Left colon (tissue), 2 donors: Measurements from ENCODE around the gene CYB5R4. TPM values are rescaled to one million over a fixed set of nuclear protein-coding genes. Genes with fewer than 3 reads are reported as not detected.

Experiments
- ATAC-seq: fragments of 200-7000 bp; cut with Tn5 transposase; one replicate; pipeline ENCODE4 v1.9.1; 2020; ENCODE audit warnings: mild to moderate bottlenecking, moderate library complexity
- DNase-seq, 2 donors: peaks; one replicate each; pipeline ENCODE4 v3.0.0-alpha.2; 2020
- intact Hi-C, 2 donors: fragments of 100-400 bp; cut with DNase I in 1 of 2; cut with micrococcal nuclease in 1 of 2; formaldehyde crosslinking; loops; one replicate each; pipeline versions ENCODE4 v1.11.2 to v1.14.0; 2022; cut with DNase I, micrococcal nuclease
- long read RNA-seq: library from polyadenylated mRNA; unstranded; transcript quantifications from one replicate; pipeline ENCODE4 v2.0.0, GENCODE V29; 2021
- total RNA-seq, 2 donors: library from RNA; stranded (reverse); fragmentation: NEBNext Ultra II Directional; extraction: Animal tissue kit (Norgen Biotek cat#: 25700); gene quantifications; one replicate each; pipeline ENCODE4 v1.2.1, GENCODE V29; 2021
- donor health status: DM: no; HTN: no; CAD: no.
- donor health status: DM: yes; HTN: yes; CAD: no.

CYB5R4 gene, protein sequence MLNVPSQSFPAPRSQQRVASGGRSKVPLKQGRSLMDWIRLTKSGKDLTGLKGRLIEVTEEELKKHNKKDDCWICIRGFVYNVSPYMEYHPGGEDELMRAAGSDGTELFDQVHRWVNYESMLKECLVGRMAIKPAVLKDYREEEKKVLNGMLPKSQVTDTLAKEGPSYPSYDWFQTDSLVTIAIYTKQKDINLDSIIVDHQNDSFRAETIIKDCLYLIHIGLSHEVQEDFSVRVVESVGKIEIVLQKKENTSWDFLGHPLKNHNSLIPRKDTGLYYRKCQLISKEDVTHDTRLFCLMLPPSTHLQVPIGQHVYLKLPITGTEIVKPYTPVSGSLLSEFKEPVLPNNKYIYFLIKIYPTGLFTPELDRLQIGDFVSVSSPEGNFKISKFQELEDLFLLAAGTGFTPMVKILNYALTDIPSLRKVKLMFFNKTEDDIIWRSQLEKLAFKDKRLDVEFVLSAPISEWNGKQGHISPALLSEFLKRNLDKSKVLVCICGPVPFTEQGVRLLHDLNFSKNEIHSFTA
- total RNA-seq: 10 to 100 TPM; 30.5 to 31.9 TPM
- long read RNA-seq, full-length matches to known transcripts: 78 of 93 reads
- long read RNA-seq, partial matches to known transcripts: 5 of 93 reads
- long read RNA-seq, other reads (novel, unspliced or antisense): 10 of 93 reads

DNA sequence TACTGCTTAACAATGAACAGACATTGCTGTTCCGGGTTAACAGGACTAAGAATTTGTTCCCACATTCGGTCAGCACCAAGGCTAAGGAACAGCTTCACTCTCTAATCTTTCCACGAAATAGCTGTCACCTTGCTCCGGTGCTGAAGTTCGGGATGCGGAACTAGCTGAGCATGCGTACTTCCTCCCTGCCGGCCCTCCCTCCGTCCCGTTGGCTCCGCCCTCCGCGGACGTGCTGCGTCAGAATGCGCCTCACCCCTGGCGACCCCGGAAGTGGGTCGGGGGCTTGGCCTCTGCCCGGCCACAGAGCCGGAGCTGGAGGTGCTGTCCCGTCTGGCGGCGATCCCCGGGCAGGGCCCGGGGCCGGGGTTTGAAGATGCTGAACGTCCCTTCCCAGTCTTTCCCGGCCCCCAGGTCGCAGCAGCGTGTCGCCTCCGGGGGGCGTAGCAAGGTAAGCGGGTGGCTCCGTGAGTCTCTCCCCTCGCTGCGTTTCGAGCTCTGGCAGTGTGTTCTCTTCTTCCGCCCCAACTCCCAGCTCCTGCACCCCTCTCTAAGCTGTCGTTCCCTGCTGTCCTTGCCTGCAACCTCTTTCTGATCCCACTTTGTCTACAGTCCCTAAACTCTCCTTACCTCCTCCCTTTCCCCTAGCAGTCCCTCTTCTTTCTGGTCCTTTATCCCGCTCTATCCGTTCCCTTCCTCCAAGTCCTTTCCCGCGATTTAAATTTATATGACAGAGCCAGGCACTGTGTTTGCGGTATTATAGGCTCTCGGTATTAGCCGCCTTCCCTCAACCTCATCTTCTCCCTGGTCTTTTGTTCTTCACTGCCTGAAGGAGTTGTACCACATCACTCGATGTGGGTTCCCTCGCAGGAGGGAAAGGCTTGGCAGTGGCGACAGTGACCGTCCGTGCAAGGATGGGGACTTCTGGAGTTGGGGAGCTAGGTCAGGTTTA, at the start of gene CYB5R4:
TSS of gene CYB5R4 (plus strand) at position 280 of the 949 bp plus-strand sequence. CDS start at position 374, 94 bp downstream.
- intact Hi-C loops: no loop called here
- ATAC-seq: peak; percentile 100
- peak; percentile 96 to 97 for DNase-seq

DNA sequence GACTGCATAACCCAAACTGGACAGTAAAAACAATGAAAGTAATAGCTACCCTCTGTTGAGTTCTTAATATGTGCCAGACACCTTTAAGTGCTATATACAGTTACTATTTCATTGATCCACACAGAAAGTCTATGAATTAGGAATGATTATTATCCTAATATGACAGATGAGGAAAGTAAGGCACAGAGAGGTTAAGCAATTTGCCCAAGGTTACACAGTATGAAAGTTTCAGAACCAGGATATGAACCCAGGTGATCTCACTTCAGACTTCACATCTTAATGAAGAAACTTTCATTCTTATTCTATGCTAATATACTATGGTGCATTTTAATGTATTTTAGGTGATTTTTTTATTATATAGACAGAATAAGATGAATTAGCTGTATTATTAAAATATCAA, 46.9 kb upstream of the CYB5R4 start:
- DNase-seq (no peak), ATAC-seq (no peak)
- intact Hi-C loops: no loop called here

DNA sequence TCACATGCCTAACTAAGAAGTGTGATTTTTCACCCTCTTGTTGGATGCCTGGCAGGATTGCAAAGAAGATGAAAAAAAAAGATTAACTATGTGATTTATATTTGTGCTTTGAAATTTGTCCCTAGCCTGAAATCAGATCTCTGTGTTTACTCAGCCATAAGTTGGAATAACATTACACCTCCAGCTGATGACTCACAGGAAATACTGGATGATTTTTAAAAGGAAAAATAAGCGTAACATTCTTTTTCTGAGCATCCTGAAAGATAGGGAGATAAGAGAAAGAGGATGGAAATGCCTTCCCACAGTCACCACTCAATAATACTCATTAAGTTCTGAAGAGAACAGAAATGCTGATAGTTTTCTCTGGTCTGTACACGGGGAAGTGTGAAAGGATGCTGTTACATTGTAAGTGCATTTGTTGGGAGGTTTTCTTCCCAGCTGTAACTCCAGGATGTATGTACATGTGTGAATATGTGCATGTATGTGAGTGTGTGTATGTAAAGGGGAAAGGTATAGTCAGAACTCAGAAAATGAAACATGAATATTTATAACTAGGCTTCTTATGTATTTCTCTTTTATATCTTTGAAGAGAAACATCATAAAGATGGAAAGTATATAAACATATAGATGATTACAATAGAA, 43.7 kb upstream of the CYB5R4 start:
- intact Hi-C loops: no loop called here
- DNase-seq: no peak
- ATAC-seq: no peak

DNA sequence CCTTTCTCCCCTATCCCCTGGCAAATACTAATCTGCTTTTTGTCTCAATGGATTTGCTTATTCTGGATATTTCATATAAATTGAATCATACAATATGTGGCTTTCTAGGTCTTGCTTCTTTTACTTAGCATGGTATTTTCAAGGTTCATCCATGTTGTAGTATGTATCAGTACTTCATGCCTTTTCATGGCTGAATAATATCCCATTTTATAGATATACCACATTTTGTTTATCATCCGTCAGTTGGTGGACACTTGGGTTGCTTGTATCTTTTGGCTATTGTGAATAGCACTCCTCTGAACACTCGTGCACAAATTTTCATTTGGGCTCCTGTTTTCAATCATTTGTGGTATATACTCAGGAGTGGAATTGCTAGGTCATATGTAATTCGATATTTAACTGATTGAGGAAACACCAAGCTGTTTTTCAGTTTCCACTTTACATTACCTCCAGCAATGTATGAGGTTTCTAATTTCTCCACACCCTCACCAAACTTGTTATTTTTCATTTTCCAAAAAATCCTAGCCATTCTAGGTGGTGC, 36.8 kb upstream of the CYB5R4 start:
- DNase-seq (no peak), ATAC-seq (no peak)
- intact Hi-C loops: no loop called here

DNA sequence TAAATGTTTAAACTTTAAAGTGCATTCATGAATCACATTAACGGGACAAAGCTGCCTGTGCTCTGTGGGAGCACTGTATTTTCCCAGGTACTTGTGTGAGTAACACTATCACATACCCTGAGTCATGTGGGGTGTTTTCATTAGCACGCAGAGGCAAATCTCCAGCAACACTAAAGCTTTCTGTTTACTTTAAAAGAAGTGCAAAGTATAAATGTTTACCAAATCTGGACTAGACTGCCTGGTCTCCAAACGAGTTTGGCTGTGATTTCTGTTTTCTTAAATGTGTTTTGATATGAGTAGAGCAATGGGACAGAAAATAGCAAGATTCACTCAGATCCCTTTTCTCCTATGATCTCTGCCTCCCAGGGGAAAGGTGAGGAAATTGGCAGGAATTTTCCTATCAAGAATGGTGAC, 35.1 kb upstream of the CYB5R4 start:
- ATAC-seq (no peak), DNase-seq (no peak)
- intact Hi-C loops: no loop called here

DNA sequence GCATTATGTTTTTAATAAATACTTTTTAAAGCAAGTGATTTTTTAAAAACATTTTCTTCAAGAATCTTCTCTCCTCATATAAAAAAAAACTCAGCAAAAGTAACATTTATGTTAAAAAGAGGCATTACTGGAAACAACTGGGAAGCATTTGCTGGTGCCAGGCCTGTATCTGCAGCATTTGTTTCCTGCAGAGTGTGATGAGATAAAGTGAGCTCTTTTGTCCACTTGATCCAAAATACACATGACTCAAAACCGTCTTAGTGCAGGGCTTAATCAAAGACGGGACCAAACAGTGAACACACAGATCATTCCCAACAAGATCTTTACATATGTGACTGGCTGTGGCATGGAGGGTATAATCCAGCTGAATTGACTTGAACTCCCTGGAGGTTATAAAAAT, 34.7 kb upstream of the CYB5R4 start:
- DNase-seq (no peak), ATAC-seq (no peak)
- intact Hi-C loops: no loop called here

DNA sequence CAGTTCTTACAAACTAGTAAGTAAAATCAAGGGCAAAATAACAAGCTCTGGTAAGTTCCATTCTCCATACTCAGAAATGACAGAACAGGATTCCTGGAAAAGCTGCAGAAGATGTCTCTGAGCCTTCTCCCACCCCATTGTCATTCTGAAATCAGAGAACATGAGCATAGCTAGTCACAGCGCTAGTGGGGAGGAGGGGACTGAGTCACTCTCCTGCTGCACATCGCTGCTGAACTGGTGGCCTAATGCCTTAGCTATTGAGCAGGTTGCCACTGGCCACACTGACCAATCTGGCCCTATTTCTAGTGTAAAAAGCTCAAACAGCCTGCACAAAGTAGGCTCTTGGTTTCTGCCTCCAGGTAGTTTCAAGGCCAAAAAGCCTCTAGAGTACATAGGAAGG, 32.4 kb upstream of the CYB5R4 start:
- ATAC-seq: no peak
- no peak for DNase-seq
- intact Hi-C loops: no loop called here

DNA sequence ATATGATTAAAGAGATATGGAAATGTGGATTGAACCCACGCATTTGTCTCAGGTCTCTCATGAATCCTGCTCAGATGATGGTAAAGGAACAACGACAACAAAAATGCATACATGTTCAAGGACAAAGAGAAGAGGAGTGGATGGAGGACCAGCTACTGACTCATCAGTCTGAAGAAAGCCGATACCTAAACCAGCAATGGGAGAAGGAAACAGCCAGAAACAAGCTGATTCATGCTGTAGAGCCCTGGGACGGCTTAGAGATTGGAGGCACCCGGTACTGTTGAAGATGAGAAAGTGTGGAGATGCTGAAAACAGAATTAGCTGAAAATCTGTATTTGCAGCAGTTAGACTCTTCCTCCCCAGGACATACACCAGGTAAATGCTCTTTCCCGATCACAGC, 20.8 kb upstream of the CYB5R4 start:
- intact Hi-C loops: no loop called here
- DNase-seq: no peak
- ATAC-seq: no peak

DNA sequence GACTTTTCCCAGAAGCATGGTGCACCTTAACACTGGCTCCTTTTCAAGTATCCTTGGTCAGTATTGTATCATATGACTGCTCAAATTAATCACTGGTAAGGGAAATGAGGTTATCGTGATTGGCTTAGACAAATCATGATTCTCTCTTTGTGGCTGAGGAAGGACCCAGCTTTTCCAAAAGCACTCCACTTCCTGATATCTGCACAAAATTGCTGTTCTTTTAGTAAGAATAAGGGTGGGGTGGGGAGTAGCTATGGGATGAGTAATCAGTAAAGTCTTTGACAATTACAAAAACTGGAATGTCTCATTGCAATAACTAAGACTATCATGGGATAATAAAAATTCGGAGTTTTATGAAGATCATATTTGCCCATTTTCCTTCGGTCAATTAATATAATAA, 15.3 kb upstream of the CYB5R4 start:
- ATAC-seq: no peak
- intact Hi-C loops: no loop called here
- DNase-seq: no peak

DNA sequence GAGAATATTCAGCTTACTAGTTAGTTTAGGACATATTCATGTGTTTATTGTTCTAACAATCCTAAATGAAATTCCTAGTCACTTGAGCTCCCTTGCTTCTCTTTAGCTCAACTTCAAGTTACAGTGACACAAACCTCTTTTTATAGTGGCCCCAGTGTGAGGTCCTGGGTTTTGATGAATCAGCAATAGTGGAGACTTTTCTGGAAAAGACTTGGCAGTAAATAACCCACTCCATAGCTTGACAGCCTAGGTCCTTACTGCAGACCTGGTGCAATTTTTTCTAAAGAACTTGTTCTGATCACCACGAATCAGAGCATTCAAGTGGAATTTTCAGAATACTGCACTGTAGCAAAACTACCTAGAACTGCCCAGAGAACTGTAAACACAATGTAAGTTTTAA, 13.2 kb upstream of the CYB5R4 start:
- intact Hi-C loops: no loop called here
- no peak for ATAC-seq
- DNase-seq: no peak

DNA sequence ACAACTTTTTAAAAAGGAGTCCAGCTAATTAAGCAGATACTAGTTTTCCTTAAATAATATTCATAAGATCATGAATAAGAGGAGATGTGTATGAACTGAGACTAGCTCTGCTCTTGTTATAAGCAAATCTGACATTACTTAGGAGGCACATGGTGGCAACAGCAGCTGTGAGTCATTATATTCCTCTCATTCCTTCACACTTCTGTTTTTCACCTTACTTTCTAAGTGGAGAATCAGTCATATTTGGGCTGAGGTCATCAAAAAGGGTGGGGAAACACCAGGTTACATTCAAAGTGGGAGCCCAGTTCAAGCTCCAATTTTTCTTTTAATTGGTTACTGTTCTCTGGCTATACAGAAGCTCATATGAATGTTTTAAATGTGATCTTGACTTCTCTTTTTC, 12.3 kb upstream of the CYB5R4 start:
- DNase-seq: no peak
- intact Hi-C loops: no loop called here
- no peak for ATAC-seq

DNA sequence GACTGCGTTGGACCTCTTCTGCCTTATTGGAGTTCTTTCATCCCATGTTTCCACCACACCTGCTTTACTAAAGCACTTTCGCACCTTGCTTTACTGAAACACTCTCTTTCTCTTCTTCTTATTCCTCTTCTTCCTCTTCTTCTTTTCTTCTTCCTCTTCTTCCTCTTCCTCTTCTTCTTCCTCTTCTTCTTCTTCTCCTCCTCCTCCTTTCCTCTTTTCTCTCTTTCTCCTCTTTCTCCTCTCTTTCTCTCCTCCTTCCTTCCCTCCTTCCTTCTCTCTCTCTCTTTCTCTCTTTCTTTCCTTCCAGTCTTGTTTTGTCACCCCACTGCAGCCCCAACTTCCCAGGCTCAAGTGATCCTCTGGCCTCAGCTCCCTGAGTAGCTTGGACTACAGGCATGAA, 10.4 kb upstream of the CYB5R4 start:
- ATAC-seq (no peak), DNase-seq (no peak)
- intact Hi-C loops: no loop called here

DNA sequence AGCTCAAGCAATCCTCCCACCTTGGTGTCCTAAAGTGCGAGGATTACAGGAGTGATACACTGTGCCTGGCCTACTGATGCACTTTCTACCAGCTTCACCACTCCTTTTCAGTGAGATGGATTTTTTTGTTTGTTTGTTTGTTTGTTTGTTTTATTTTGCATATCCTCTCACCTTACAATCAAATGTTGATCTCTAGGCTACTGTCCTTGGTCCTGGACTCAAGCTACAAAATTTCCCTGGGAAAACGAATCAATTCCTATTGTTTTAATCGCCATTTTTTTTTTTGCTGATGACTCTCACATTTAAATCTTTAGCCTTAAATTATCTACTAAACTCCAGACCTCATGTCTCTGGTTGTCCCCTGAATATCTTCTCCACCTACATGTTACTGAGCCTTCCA, 9.9 kb upstream of the CYB5R4 start:
- DNase-seq: no peak
- intact Hi-C loops: no loop called here
- ATAC-seq: no peak

DNA sequence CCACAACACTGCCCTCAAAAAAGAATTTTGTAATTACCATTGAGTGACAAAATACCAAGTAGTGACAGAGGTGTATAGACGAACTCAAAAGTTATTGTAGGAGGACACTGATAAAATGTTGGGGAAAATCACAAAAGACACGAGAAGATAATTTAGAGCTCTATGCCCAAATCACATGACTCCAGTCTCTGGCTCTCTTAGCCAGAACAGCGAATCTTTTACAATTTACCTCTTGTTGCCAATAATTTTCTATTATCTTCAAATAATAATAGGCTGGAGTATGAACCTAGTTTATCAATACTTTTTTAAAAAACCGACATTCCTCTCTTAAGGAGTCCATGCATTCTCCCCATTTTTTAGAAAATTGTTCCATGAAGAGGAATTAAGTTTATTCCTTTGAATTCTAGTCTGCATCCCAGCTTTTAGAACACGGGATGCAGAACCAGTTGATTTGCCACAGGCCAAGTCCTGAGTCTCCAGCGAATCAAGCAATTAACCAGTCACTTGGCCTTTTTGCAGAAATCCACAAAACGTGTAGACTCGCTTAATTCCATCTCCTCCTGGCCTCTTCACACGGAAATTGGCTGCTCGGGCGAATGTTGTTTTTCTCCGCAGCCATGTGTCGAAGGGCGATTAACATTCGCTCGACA, 6.8 kb upstream of the CYB5R4 start:
- no peak for ATAC-seq
- DNase-seq: no peak
- intact Hi-C loops: no loop called here

DNA sequence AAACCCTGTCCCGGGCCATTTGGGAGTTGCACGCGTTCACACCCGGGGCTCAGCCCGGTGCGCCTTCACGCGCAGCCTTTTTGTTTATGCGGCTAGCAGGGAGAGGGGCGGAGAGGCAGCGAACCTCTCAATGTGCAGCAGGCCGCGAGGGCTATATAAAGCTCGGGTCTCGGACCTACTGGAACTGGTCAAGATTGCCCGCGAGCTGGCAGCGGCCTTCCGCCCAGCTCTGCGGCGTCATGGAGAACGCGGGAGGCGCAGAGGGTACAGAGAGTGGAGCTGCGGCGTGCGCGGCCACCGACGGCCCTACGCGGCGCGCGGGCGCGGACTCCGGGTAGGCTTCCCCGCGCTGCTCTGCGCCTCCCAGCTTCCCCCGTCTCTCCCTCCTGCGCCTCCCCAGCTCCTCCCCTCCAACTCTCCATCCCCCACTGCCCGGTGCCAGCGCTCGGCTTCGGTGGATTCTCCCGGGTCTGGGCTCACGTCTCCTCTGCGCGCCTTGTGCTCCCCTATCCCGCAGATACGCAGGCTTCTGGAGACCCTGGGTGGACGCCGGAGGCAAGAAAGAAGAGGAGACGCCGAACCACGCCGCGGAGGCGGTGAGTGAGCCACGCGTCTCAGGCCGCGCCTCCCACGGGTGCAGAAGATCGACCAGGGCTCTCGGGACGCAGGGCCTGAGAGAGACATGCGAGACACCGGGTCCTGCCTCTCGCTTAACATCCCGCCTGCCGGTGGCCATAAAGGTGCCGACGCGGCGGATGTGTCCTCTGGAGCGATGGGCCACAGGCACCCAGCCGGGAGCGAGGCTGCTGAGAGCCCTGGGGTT, 6.1 kb upstream of the CYB5R4 start, which contains the start of gene RIPPLY2:
TSS of gene RIPPLY2 (plus strand) at position 183 of the 823 bp plus-strand sequence. CDS start at position 240, 57 bp downstream.
- DNase-seq (peak in 1 of 2 donors; percentile 8), ATAC-seq (peak; percentile 49)
- intact Hi-C loops: no loop called here

DNA sequence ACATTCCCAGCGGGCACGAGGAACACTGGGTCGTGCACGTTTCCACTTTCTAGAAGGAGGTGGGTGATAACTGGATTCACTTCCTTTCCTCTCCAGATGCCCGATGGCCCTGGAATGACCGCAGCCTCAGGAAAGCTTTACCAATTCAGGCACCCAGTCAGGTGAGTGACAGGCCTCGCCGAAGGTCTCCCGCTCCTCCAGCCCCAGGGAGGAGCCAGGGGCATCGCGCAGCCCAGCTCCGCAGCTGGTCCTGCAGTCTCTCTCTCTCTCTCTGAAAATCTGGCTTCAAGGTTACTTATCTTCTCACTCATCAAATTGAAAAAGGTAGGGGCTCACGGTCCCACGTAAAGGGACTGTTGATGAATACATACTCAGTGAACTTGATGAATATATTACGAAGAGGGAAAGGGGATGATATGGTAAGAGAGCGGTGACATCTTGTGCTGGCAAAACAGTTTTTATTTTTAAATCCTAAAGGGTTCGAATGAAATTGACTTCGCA, 5.4 kb upstream of the CYB5R4 start:
- ATAC-seq (no peak), DNase-seq (no peak)
- intact Hi-C loops: no loop called here

DNA sequence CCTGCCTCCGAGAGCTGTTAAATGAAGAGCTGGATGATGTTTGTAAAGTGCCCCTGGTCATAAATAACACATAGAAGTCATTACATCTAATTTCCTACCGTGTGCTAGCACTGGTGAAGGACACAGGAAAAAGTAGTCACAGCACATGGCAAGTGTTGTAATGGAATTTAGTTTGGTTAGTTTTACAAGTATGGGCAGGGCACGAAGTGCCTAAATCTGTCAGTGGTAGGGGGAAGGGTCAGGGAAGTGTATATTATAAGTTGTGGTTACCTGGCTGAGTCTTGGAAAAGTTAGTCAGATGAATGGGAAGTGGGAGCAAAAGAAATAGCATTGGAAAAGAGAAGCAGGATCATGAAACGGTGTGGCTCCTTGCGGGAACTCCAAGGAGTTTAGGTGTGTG, 4.7 kb upstream of the CYB5R4 start:
- intact Hi-C loops: no loop called here
- no peak for ATAC-seq
- no peak for DNase-seq
